K562 (cell line): Measurements from ENCODE around the gene SETMAR. TPM values are rescaled to one million over a fixed set of nuclear protein-coding genes. Genes with fewer than 3 reads are reported as not detected.

Experiments
- ADNP ChIP-seq: fragments of 200-800 bp; sonication (Bioruptor generic); IDR thresholded peaks from 2 replicates; pipeline ENCODE4 v1.6.1; 2016; ENCODE audit warnings: missing genetic modification characterization, missing compliant biosample characterization
- CBFA2T3 ChIP-seq: fragments of 450-650 bp; IDR thresholded peaks from 2 replicates; pipeline ENCODE4 v1.6.1; 2017
- ETS2 ChIP-seq: IDR thresholded peaks from 2 replicates; pipeline ENCODE4 v1.6.1; 2016; ENCODE audit warnings: borderline replicate concordance, missing genetic modification characterization, mild to moderate bottlenecking, moderate library complexity, missing compliant biosample characterization; ENCODE audit not compliant: poor library complexity, severe bottlenecking
- HDAC8 ChIP-seq: fragments of 450-650 bp; IDR thresholded peaks from 2 replicates; pipeline ENCODE4 v1.6.1; 2016; ENCODE audit warnings: mild to moderate bottlenecking, missing genetic modification characterization, moderate library complexity, missing compliant biosample characterization
- HDGF ChIP-seq: fragments of 450-650 bp; IDR thresholded peaks from 2 replicates; pipeline ENCODE4 v1.6.1; 2016
- HSF4 ChIP-seq: fragments of 250-450 bp; sonication (Bioruptor Pico); IDR thresholded peaks from 2 replicates; pipeline ENCODE4 v2.1.2; 2022; ENCODE audit warnings: mild to moderate bottlenecking, moderate library complexity, borderline replicate concordance
- IRF1 ChIP-seq: sonication (generic); formaldehyde crosslinking; IDR thresholded peaks from 2 replicates; pipeline ENCODE4 v1.8.0; 2022; ENCODE audit warnings: missing genetic modification reagents, mild to moderate bottlenecking, borderline replicate concordance
- MYNN ChIP-seq, 2 experiments: sonication (generic); formaldehyde crosslinking in 1 of 2; IDR thresholded peaks; 2 replicates each; pipeline versions ENCODE4 v1.5.0 to v1.6.1; 2016 to 2020; ENCODE audit warnings: antibody characterized with exemption in 1 of 2, missing genetic modification reagents in 1 of 2
- PCBP2 ChIP-seq: fragments of 200-400 bp; formaldehyde crosslinking; IDR thresholded peaks from 2 replicates; pipeline ENCODE4 v1.6.1; 2018; ENCODE audit warnings: low read length, low read depth, mild to moderate bottlenecking, moderate library complexity; ENCODE audit not compliant: poor library complexity, severe bottlenecking
- POLR2AphosphoS2 ChIP-seq: IDR thresholded peaks from 2 replicates; pipeline ENCODE4 v1.6.1; 2012; ENCODE audit warnings: low read length, improper control_type of control experiment
- RREB1 ChIP-seq: fragments of 250-450 bp; sonication (Bioruptor Pico); IDR thresholded peaks from 2 replicates; pipeline ENCODE4 v1.4.0; 2020
- TBL1XR1 ChIP-seq, 2 experiments: IDR thresholded peaks; 2 replicates each; pipeline ENCODE4 v1.6.1; 2012; ENCODE audit warnings: improper control_type of control experiment in 2 of 2, low read length in 2 of 2, mild to moderate bottlenecking in 1 of 2
- USF2 ChIP-seq: sonication (generic); formaldehyde crosslinking; IDR thresholded peaks from 2 replicates; pipeline ENCODE4 v1.5.0; 2020; ENCODE audit warnings: missing genetic modification reagents
- VEZF1 ChIP-seq: fragments of 200-800 bp; sonication (Bioruptor generic); IDR thresholded peaks from 2 replicates; pipeline ENCODE4 v1.6.1; 2017; ENCODE audit warnings: missing genetic modification characterization, missing compliant biosample characterization
- ZBTB7A ChIP-seq: IDR thresholded peaks from 2 replicates; pipeline ENCODE4 v1.6.1; 2011; ENCODE audit warnings: low read depth, mild to moderate bottlenecking, low read length, moderate library complexity, borderline replicate concordance; ENCODE audit not compliant: control insufficient read depth
- polyA plus RNA-seq, 8 experiments: library from polyadenylated mRNA; depleted of rRNA in 4 of 8; stranded (reverse) in 5 of 8; unstranded in 3 of 8; fragments of >200 nt; fragmentation: Nextera tagmentation in 2 of 8; fragmentation: Illumina TruSeq in 1 of 8; extraction: Ambion mirVana in 2 of 8; extraction: Trizol in 1 of 8; gene quantifications; 2 replicates each; pipeline versions ENCODE4 v1.2.1 to v1.2.3, GENCODE V29; 2011 to 2014; ENCODE audit warnings: inconsistent platforms in 1 of 8, missing spikeins in 1 of 8
- total RNA-seq, 7 experiments: library from RNA; depleted of rRNA in 6 of 7; stranded (reverse); fragments of >200 nt in 6 of 7; fragmentation: Illumina TruSeq in 2 of 7; extraction: Trizol in 2 of 7; gene quantifications; 2 replicates each; pipeline versions ENCODE4 v1.2.1 to v1.2.3, GENCODE V29; 2011 to 2021; ENCODE audit warnings: low replicate concordance in 1 of 7

SETMAR gene
- total and polyA plus RNA-seq, 9 of the 15 experiments (the other 6 are each of a cell fraction or from before 2014, with no cell fraction given) = 5.5 to 25.1 (median 18.2) TPM

GRCh38 chr3:4303187-4304123, at the start of gene SETMAR (continued):
- no peak for TF ChIP-seq POLR2AphosphoS2
- TF ChIP-seq HDAC8 = peak; percentile 80; the same call in 1 of the 2 replicates
- no peak for TF ChIP-seq ADNP (tag)
- TF ChIP-seq MYNN (IDR thresholded peaks at IDR 0.05) = no peak
- no peak for TF ChIP-seq MYNN (CRISPR knock-in tag; IDR thresholded peaks at IDR 0.05)
- TF ChIP-seq HDGF = no peak
- no peak for TF ChIP-seq CBFA2T3
- TF ChIP-seq TBL1XR1 (IDR thresholded peaks at IDR 0.05; ENCODE audit: low read length in 2 of 2) = 0 out of 4 replicates have a peak, but pooled peaks have one; percentile 17 to 36
- peak; percentile 84; the same call in 1 of the 2 replicates for TF ChIP-seq ZBTB7A
- no peak for TF ChIP-seq ETS2 (tag)
- TF ChIP-seq IRF1 = no peak
- TF ChIP-seq HSF4 (CRISPR knock-in tag) = no peak
- TF ChIP-seq RREB1 (CRISPR knock-in tag) = 0 out of 2 replicates have a peak, but pooled peaks have one; percentile 34
- TF ChIP-seq PCBP2 = no peak
- peak; percentile 85 for TF ChIP-seq USF2
- peak; percentile 76 for TF ChIP-seq VEZF1
